IPS DF 4.7 (cell line): ENCODE results near the gene KDM4B.

Experiments
- DNase-seq: peaks from one replicate; pipeline ENCODE4 v3.0.0-alpha.2; 2013; ENCODE audit warnings: low spot score; ENCODE audit errors: extremely low read depth

Gene KDM4B

GRCh38 chr19:5068233-5069072 is 99.5 kb downstream of the KDM4B start:
- DNase-seq: no peak

GRCh38 chr19:5070331-5070730 is 101.4 kb downstream of the KDM4B start:
- no peak for DNase-seq

- DNase-seq: no peak
Measured at GRCh38 chr19:5070930-5071329, 102.0 kb downstream of the KDM4B start.

- DNase-seq: no peak
Measured at GRCh38 chr19:5071579-5071978, 102.7 kb downstream of the KDM4B start.

GRCh38 chr19:5072115-5072514 is 103.2 kb downstream of the KDM4B start:
- DNase-seq: no peak

GRCh38 chr19:5073153-5073844 is 104.4 kb downstream of the KDM4B start:
- DNase-seq: no peak

GRCh38 chr19:5074407-5074806 is 105.5 kb downstream of the KDM4B start:
- no peak for DNase-seq

- no peak for DNase-seq
Measured at GRCh38 chr19:5074830-5075394, 106.0 kb downstream of the KDM4B start.

- no peak for DNase-seq
Measured at GRCh38 chr19:5075597-5075996, 106.7 kb downstream of the KDM4B start.

GRCh38 chr19:5076440-5077208 is 107.7 kb downstream of the KDM4B start:
- no peak for DNase-seq

- DNase-seq: no peak
Measured at GRCh38 chr19:5077209-5077515, 108.2 kb downstream of the KDM4B start.

GRCh38 chr19:5078182-5078581 is 109.3 kb downstream of the KDM4B start:
- DNase-seq: no peak

- DNase-seq: no peak
Measured at GRCh38 chr19:5078666-5079065, 109.8 kb downstream of the KDM4B start.

GRCh38 chr19:5079071-5079774 is 110.3 kb downstream of the KDM4B start:
- no peak for DNase-seq

- DNase-seq: no peak
Measured at GRCh38 chr19:5080030-5080654, 111.2 kb downstream of the KDM4B start.

GRCh38 chr19:5080809-5081208 is 111.9 kb downstream of the KDM4B start:
- DNase-seq: no peak

GRCh38 chr19:5081443-5082161 is 112.7 kb downstream of the KDM4B start:
- DNase-seq: no peak

- no peak for DNase-seq
Measured at GRCh38 chr19:5083547-5083965, 114.6 kb downstream of the KDM4B start.

GRCh38 chr19:5085566-5085965 is 116.7 kb downstream of the KDM4B start:
- no peak for DNase-seq

GRCh38 chr19:5086230-5086629 is 117.3 kb downstream of the KDM4B start:
- DNase-seq: no peak
